Liver (tissue), 9 donors: ENCODE measurements around the gene GALNT17. TPM values are rescaled to one million over a fixed set of nuclear protein-coding genes. Genes with fewer than 3 reads are reported as not detected.

Experiments
- DNase-seq: peaks from one replicate; pipeline ENCODE4 v3.0.0-alpha.2; 2017; ENCODE audit warnings: low spot score
- H3K27ac ChIP-seq, 2 donors: one replicate each; pipeline ENCODE4 v1.7.0; 2013; ENCODE audit warnings: inconsistent platforms in 2 of 2, low read length in 2 of 2, control low read depth in 1 of 2, low read depth in 1 of 2, mild to moderate bottlenecking in 1 of 2
- H3K27me3 ChIP-seq, 4 donors: one replicate each; pipeline versions ENCODE4 v1.6.1 to v1.7.0; 2013; ENCODE audit warnings: low read length in 3 of 4, inconsistent platforms in 1 of 4, mild to moderate bottlenecking in 1 of 4, moderate library complexity in 1 of 4; ENCODE audit not compliant: control insufficient read depth in 4 of 4, insufficient read depth in 4 of 4
- H3K36me3 ChIP-seq, 4 donors: one replicate each; pipeline versions ENCODE4 v1.6.1 to v1.7.0; 2013; ENCODE audit warnings: low read length in 3 of 4, mild to moderate bottlenecking in 3 of 4, low read depth in 1 of 4, moderate library complexity in 1 of 4; ENCODE audit not compliant: control insufficient read depth in 4 of 4, insufficient read depth in 3 of 4
- H3K4me1 ChIP-seq, 4 donors: one replicate each; pipeline versions ENCODE4 v1.6.1 to v1.7.0; 2013; ENCODE audit warnings: low read length in 3 of 4, mild to moderate bottlenecking in 3 of 4, moderate library complexity in 1 of 4; ENCODE audit not compliant: control insufficient read depth in 4 of 4, insufficient read depth in 4 of 4
- H3K4me3 ChIP-seq, 3 donors: one replicate each; pipeline versions ENCODE4 v1.6.1 to v1.7.0; 2013; ENCODE audit warnings: low read length in 3 of 3, control low read depth in 1 of 3, low read depth in 1 of 3, mild to moderate bottlenecking in 1 of 3
- H3K9ac ChIP-seq, 2 donors: one replicate each; pipeline ENCODE4 v1.7.0; 2013; ENCODE audit warnings: low read length in 2 of 2, mild to moderate bottlenecking in 2 of 2, moderate library complexity in 2 of 2, control low read depth in 1 of 2, low read depth in 1 of 2
- H3K9me3 ChIP-seq, 4 donors: one replicate each; pipeline versions ENCODE4 v1.6.1 to v1.7.0; 2013; ENCODE audit warnings: low read length in 3 of 4; ENCODE audit not compliant: control insufficient read depth in 4 of 4
- EGR1 ChIP-seq, 2 donors: IDR thresholded peaks; 2 replicates each; pipeline ENCODE4 v1.6.1; 2016 to 2018; ENCODE audit warnings: antibody characterized with exemption in 2 of 2, low read depth in 2 of 2
- FOXA1 ChIP-seq: IDR thresholded peaks from 2 replicates; pipeline ENCODE4 v1.6.1; 2016; ENCODE audit warnings: antibody characterized with exemption
- FOXA2 ChIP-seq: IDR thresholded peaks from 2 replicates; pipeline ENCODE4 v1.6.1; 2016; ENCODE audit warnings: antibody characterized with exemption
- GABPA ChIP-seq, 2 donors: IDR thresholded peaks in 1 of 2; conservative IDR thresholded peaks in 1 of 2; 2 replicates each; pipeline ENCODE4 v1.6.1; 2016; ENCODE audit warnings: antibody characterized with exemption in 2 of 2, mild to moderate bottlenecking in 1 of 2, moderate library complexity in 1 of 2
- HNF4A ChIP-seq, 2 donors: conservative IDR thresholded peaks; 2 replicates each; pipeline ENCODE4 v1.6.1; 2016; ENCODE audit warnings: antibody characterized with exemption in 2 of 2, mild to moderate bottlenecking in 2 of 2
- HNF4G ChIP-seq: IDR thresholded peaks from 2 replicates; pipeline ENCODE4 v1.6.1; 2016; ENCODE audit warnings: antibody characterized with exemption
- JUND ChIP-seq, 2 donors: IDR thresholded peaks; 2 replicates each; pipeline ENCODE4 v1.6.1; 2016; ENCODE audit warnings: antibody characterized with exemption in 2 of 2
- NR2F2 ChIP-seq: IDR thresholded peaks from 2 replicates; pipeline ENCODE4 v1.6.1; 2016; ENCODE audit warnings: antibody characterized with exemption
- SP1 ChIP-seq: IDR thresholded peaks from 2 replicates; pipeline ENCODE4 v1.6.1; 2018; ENCODE audit warnings: antibody characterized with exemption, mild to moderate bottlenecking
- TAF1 ChIP-seq: conservative IDR thresholded peaks from 2 replicates; pipeline ENCODE4 v1.6.1; 2016; ENCODE audit warnings: antibody characterized with exemption, mild to moderate bottlenecking
- YY1 ChIP-seq: IDR thresholded peaks from 2 replicates; pipeline ENCODE4 v1.6.1; 2016; ENCODE audit warnings: antibody characterized with exemption, mild to moderate bottlenecking
- WGBS: extraction: QIAGEN DNeasy Blood & Tissue Kit; methylation state at CpG from one replicate; pipeline ENCODE4 v1.1.7; 2013; 5-methylcytosine and 5-hydroxymethylcytosine counted together
- polyA plus RNA-seq, 2 donors: library from polyadenylated mRNA; stranded (reverse) in 1 of 2; unstranded in 1 of 2; fragments of 200-250 nt in 1 of 2; fragments of >200 nt in 1 of 2; fragmentation: Nextera tagmentation in 1 of 2; extraction: Ambion mirVana in 1 of 2; gene quantifications; one replicate each; pipeline versions ENCODE4 v1.2.1 to v1.2.3, GENCODE V29; 2013 to 2015
- total RNA-seq, 2 donors: library from RNA; depleted of rRNA; stranded (reverse); fragments of >200 nt; gene quantifications; one replicate each; pipeline ENCODE4 v1.2.3, GENCODE V29; 2014
- TF ChIP-seq, protein P1 (sequence below): IDR thresholded peaks from 2 replicates; pipeline ENCODE4 v1.6.1; 2016; ENCODE audit warnings: antibody characterized with exemption, mild to moderate bottlenecking
- TF ChIP-seq, protein P2 (sequence below): IDR thresholded peaks from 2 replicates; pipeline ENCODE4 v1.6.1; 2016; ENCODE audit warnings: antibody characterized with exemption
- TF ChIP-seq, protein P3 (sequence below): fragments of 150-350 bp; IDR thresholded peaks from 2 replicates; pipeline ENCODE4 v1.5.1; 2017; ENCODE audit warnings: improper control_type of control experiment, low read depth, low read length; ENCODE audit not compliant: missing input control
- TF ChIP-seq, protein P4 (sequence below): IDR thresholded peaks from 2 replicates; pipeline ENCODE4 v1.6.1; 2016; ENCODE audit warnings: antibody characterized with exemption
- TF ChIP-seq, protein P5 (sequence below): IDR thresholded peaks from 2 replicates; pipeline ENCODE4 v1.6.1; 2016; ENCODE audit warnings: antibody characterized with exemption
- donor health status: healthy.
- donor health status: healthy.
- donor health status: healthy.
- donor health status: healthy.
- donor health status: healthy.

The GALNT17 gene
- total and polyA plus RNA-seq, 4 donors, result 0.10 to 0.42 (median 0.37) TPM; not detected in 1

DNA sequence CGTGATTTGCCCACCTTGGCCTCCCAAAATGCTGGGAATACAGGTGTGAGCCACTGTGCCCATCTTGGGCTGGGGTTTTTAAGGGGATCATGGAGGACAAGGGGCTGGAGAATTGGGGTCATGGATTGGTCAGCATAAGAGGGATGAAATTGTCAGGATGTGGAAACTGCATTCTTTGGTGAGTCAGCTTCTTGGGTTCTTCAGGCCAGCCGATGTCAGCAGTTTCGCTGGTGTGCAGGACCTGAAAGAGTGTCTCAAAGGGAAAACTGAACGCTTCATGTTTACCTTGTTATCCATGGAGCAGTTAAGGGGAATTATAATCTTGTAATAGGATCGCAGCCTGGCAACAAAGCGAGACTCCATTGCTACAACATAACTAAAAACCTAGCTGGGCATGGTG is 13.0 kb downstream of the GALNT17 start:
- Histone ChIP-seq H3K9ac (no peak overlapping the region), H3K4me3 (no peak overlapping the region), H3K27me3 (no peaks in the 10 kb centered on the region), H3K36me3 (no peaks in the 10 kb centered on the region), H3K9me3 (peaks cover 2 to 7% (median 4%) of the 10 kb centered on the region in 4 donors), H3K4me1 (no peaks in the 10 kb centered on the region), H3K27ac (no peak overlapping the region)
- no peak for TF ChIP-seq JUND (IDR thresholded peaks at IDR 0.05)
- TF ChIP-seq HNF4A (conservative IDR thresholded peaks at IDR 0.05), result no peak
- no peak for TF ChIP-seq HNF4G
- TF ChIP-seq, protein P1, sequence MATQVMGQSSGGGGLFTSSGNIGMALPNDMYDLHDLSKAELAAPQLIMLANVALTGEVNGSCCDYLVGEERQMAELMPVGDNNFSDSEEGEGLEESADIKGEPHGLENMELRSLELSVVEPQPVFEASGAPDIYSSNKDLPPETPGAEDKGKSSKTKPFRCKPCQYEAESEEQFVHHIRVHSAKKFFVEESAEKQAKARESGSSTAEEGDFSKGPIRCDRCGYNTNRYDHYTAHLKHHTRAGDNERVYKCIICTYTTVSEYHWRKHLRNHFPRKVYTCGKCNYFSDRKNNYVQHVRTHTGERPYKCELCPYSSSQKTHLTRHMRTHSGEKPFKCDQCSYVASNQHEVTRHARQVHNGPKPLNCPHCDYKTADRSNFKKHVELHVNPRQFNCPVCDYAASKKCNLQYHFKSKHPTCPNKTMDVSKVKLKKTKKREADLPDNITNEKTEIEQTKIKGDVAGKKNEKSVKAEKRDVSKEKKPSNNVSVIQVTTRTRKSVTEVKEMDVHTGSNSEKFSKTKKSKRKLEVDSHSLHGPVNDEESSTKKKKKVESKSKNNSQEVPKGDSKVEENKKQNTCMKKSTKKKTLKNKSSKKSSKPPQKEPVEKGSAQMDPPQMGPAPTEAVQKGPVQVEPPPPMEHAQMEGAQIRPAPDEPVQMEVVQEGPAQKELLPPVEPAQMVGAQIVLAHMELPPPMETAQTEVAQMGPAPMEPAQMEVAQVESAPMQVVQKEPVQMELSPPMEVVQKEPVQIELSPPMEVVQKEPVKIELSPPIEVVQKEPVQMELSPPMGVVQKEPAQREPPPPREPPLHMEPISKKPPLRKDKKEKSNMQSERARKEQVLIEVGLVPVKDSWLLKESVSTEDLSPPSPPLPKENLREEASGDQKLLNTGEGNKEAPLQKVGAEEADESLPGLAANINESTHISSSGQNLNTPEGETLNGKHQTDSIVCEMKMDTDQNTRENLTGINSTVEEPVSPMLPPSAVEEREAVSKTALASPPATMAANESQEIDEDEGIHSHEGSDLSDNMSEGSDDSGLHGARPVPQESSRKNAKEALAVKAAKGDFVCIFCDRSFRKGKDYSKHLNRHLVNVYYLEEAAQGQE, result no peak
- TF ChIP-seq SP1, result no peak
- TF ChIP-seq, protein P2, sequence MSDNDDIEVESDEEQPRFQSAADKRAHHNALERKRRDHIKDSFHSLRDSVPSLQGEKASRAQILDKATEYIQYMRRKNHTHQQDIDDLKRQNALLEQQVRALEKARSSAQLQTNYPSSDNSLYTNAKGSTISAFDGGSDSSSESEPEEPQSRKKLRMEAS, result no peak
- no peak for TF ChIP-seq GABPA (IDR thresholded peaks at IDR 0.05 in 1 of 2, conservative IDR thresholded peaks at IDR 0.05 in 1 of 2)
- no peak for TF ChIP-seq TAF1
- TF ChIP-seq, protein P3, sequence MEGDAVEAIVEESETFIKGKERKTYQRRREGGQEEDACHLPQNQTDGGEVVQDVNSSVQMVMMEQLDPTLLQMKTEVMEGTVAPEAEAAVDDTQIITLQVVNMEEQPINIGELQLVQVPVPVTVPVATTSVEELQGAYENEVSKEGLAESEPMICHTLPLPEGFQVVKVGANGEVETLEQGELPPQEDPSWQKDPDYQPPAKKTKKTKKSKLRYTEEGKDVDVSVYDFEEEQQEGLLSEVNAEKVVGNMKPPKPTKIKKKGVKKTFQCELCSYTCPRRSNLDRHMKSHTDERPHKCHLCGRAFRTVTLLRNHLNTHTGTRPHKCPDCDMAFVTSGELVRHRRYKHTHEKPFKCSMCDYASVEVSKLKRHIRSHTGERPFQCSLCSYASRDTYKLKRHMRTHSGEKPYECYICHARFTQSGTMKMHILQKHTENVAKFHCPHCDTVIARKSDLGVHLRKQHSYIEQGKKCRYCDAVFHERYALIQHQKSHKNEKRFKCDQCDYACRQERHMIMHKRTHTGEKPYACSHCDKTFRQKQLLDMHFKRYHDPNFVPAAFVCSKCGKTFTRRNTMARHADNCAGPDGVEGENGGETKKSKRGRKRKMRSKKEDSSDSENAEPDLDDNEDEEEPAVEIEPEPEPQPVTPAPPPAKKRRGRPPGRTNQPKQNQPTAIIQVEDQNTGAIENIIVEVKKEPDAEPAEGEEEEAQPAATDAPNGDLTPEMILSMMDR, result no peak
- TF ChIP-seq EGR1 (IDR thresholded peaks at IDR 0.05; ENCODE audit: low read depth in 2 of 2), result no peak
- DNase-seq, result no peak
- 81% methylated on average over 6 of the region's 6 CpGs for WGBS

DNA sequence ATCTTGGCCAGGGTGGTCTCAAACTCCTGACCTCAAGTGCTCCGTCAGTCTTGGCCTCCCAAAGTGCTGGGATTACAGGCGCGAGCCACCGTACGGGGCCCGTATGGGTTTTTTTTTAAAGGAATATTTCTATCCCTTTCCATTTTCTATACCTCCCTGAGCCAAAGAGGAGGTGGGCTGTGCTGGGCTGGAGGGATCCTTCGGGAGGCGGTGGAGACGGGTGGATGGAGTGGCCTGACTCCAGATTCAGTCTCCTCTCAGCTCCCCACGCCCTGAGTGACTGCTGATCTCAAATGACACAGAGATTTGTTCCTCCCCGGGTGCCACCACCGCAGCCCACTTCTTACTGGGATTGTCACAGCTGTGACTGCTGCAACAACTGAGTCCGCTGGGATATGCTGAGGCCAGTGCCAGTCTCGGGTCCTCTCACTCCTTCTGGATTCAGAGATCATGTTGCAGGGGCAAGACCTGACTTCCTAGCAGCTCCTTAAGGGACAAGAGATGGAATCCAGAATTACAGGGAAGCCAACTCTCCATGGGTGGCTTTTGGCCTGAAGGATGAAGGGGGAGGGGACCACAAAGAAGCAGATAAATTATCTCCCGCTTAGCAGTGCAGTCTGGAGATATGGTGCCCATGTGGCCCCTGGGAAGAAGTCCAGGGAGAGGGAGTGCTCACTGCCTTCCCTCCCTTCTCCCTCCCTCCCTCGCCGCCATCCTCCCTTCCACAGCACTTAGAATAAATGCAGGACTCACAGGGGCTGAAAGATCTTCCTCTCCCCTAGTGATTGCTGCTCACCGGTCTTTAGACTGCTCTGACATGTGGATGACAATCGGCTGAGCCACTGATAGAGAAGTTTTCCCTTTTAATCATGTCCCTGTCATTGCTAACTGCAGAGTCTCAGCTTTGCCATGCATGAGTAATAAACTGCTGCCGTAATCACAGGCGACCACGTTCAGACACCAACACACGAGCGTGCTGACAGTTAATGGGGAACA is 14.3 kb downstream of the GALNT17 start:
- Histone ChIP-seq H3K9ac (no peak overlapping the region), H3K36me3 (no peaks in the 10 kb centered on the region), H3K4me3 (no peak overlapping the region), H3K4me1 (no peaks in the 10 kb centered on the region), H3K9me3 (peaks cover 2 to 7% (median 4%) of the 10 kb centered on the region in 4 donors), H3K27ac (no peak overlapping the region), H3K27me3 (no peaks in the 10 kb centered on the region)
- no peak for DNase-seq
- 60% methylated on average over 24 of the region's 24 CpGs for WGBS
- TF ChIP-seq, protein P4, sequence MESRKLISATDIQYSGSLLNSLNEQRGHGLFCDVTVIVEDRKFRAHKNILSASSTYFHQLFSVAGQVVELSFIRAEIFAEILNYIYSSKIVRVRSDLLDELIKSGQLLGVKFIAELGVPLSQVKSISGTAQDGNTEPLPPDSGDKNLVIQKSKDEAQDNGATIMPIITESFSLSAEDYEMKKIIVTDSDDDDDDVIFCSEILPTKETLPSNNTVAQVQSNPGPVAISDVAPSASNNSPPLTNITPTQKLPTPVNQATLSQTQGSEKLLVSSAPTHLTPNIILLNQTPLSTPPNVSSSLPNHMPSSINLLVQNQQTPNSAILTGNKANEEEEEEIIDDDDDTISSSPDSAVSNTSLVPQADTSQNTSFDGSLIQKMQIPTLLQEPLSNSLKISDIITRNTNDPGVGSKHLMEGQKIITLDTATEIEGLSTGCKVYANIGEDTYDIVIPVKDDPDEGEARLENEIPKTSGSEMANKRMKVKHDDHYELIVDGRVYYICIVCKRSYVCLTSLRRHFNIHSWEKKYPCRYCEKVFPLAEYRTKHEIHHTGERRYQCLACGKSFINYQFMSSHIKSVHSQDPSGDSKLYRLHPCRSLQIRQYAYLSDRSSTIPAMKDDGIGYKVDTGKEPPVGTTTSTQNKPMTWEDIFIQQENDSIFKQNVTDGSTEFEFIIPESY, result no peak
- TF ChIP-seq, protein P2, result no peak
- TF ChIP-seq NR2F2 (no peak), FOXA2 (no peak), YY1 (no peak), EGR1 (IDR thresholded peaks at IDR 0.05; ENCODE audit: low read depth in 2 of 2) (no peak), FOXA1 (no peak), HNF4A (conservative IDR thresholded peaks at IDR 0.05) (no peak), SP1 (no peak), HNF4G (no peak)
- TF ChIP-seq, protein P5, sequence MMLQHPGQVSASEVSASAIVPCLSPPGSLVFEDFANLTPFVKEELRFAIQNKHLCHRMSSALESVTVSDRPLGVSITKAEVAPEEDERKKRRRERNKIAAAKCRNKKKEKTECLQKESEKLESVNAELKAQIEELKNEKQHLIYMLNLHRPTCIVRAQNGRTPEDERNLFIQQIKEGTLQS, result no peak
- TF ChIP-seq, protein P1, result no peak
